ENCODE data around the gene NAPEPLD.

GRCh38 chr7:103117465-103117864 is 31.4 kb downstream of the NAPEPLD start:
- TF ChIP-seq CTCF (IDR thresholded peaks at IDR 0.05): no peak
- no peak for TF ChIP-seq MAX (CRISPR knock-in tag; IDR thresholded peaks at IDR 0.05)
- TF ChIP-seq SMAD4 (CRISPR knock-in tag; IDR thresholded peaks at IDR 0.05): no peak
- no peak for TF ChIP-seq FOXP4 (CRISPR knock-in tag; IDR thresholded peaks at IDR 0.05)
- TF ChIP-seq STAT6 (CRISPR knock-in tag; conservative IDR thresholded peaks at IDR 0.05; ENCODE audit: low read depth): no peak
